H1 (cell line): ENCODE results near the gene EBLN2. TPM values are rescaled to one million over a fixed set of nuclear protein-coding genes. Genes with fewer than 3 reads are reported as not detected.
A peak's percentile ranks its signal among the peaks of the same experiment; 100 is the strongest.

Source experiments
- CTCF ChIA-PET: fragments of 300-600 bp; sonication (Branson Sonifier 250); formaldehyde crosslinking; loops from one replicate; lab custom pipeline; 2021; ENCODE audit not compliant: partially characterized antibody; lab: Charles Lee
- POLR2A ChIA-PET: fragments of 300-600 bp; sonication (Branson Sonifier 250); formaldehyde crosslinking; loops from one replicate; lab custom pipeline; 2021; ENCODE audit warnings: inconsistent platforms; ENCODE audit not compliant: partially characterized antibody; lab: Charles Lee
- DNase-seq, 2 experiments: peaks; one replicate each; pipeline versions ENCODE4 v3.0.0 to v3.0.0-alpha.2; 2010 to 2022; ENCODE audit warnings: low spot score in 2 of 2, low read depth in 1 of 2, mixed read lengths in 1 of 2
- FAIRE-seq: peaks from 2 replicates; lab custom pipeline; 2011; peaks lifted over from hg19 to GRCh38; lab: Jason Lieb, UNC
- H2AFZ ChIP-seq: 2 replicates; pipeline ENCODE4 v1.8.1; 2012; ENCODE audit warnings: low read length, inconsistent platforms
- H2AK5ac ChIP-seq: 2 replicates; pipeline ENCODE4 v1.6.1; 2013; ENCODE audit warnings: low read depth, low read length
- H2BK120ac ChIP-seq: replicated peaks from 2 replicates; pipeline ENCODE3; 2013; ENCODE audit warnings: low read depth, low read length, inconsistent platforms
- H2BK12ac ChIP-seq: 2 replicates; pipeline ENCODE4 v1.6.1; 2013; ENCODE audit warnings: low read depth, low read length
- H2BK15ac ChIP-seq: 2 replicates; pipeline ENCODE4 v1.6.1; 2013; ENCODE audit warnings: low read length
- H2BK20ac ChIP-seq: 2 replicates; pipeline ENCODE4 v1.6.1; 2013; ENCODE audit warnings: low read length
- H2BK5ac ChIP-seq: 2 replicates; pipeline ENCODE4 v1.6.1; 2013; ENCODE audit warnings: low read depth, low read length
- H3K14ac ChIP-seq: 2 replicates; pipeline ENCODE4 v1.6.1; 2013; ENCODE audit warnings: inconsistent platforms; ENCODE audit not compliant: insufficient read length
- H3K18ac ChIP-seq: 2 replicates; pipeline ENCODE4 v1.6.1; 2013; ENCODE audit warnings: low read length; ENCODE audit errors: extremely low read depth
- H3K23ac ChIP-seq: 2 replicates; pipeline ENCODE4 v1.6.1; 2013; ENCODE audit warnings: inconsistent platforms; ENCODE audit not compliant: insufficient read length
- H3K23me2 ChIP-seq: 2 replicates; pipeline ENCODE4 v1.6.1; 2013; ENCODE audit warnings: low read depth, low read length
- H3K27ac ChIP-seq: 2 replicates; pipeline ENCODE4 v1.6.1; 2011; ENCODE audit warnings: low read depth, low read length, inconsistent platforms
- H3K27me3 ChIP-seq, 4 experiments: replicated peaks in 1 of 4; 1 replicate in 1 of 4; 2 replicates in 3 of 4; pipeline versions ENCODE4 v1.6.1 to v1.8.1; 2011 to 2013; ENCODE audit warnings: low read length in 3 of 4, mild to moderate bottlenecking in 3 of 4, inconsistent platforms in 2 of 4, mixed read lengths in 2 of 4, moderate library complexity in 1 of 4; ENCODE audit not compliant: control insufficient read depth in 3 of 4, insufficient read depth in 3 of 4; ENCODE audit errors: extremely low read depth in 1 of 4
- H3K36me3 ChIP-seq, 4 experiments: 2 replicates each; pipeline versions ENCODE4 v1.6.1 to v1.8.1; 2011 to 2013; ENCODE audit warnings: mild to moderate bottlenecking in 4 of 4, low read length in 3 of 4, moderate library complexity in 2 of 4, control low read depth in 1 of 4, inconsistent platforms in 1 of 4; ENCODE audit not compliant: insufficient read depth in 4 of 4, control insufficient read depth in 2 of 4
- H3K4ac ChIP-seq: replicated peaks from 2 replicates; pipeline ENCODE3; 2013; ENCODE audit warnings: low read length, low read depth, mixed read lengths, inconsistent platforms; ENCODE audit not compliant: insufficient read length
- H3K4me1 ChIP-seq, 4 experiments: replicated peaks in 1 of 4; 1 replicate in 1 of 4; 2 replicates in 3 of 4; pipeline versions ENCODE4 v1.6.1 to v1.8.1; 2011 to 2013; ENCODE audit warnings: low read length in 3 of 4, inconsistent platforms in 2 of 4, mixed read lengths in 1 of 4; ENCODE audit not compliant: insufficient read depth in 4 of 4, control insufficient read depth in 3 of 4
- H3K4me2 ChIP-seq, 2 experiments: 2 replicates each; pipeline versions ENCODE4 v1.6.1 to v1.8.1; 2011 to 2013; ENCODE audit warnings: low read depth in 2 of 2, low read length in 2 of 2, control low read depth in 1 of 2, inconsistent platforms in 1 of 2, mild to moderate bottlenecking in 1 of 2; ENCODE audit not compliant: insufficient read depth in 1 of 2
- H3K4me3 ChIP-seq, 4 experiments: fragments of 200-600, 300-600 bp in 1 of 4; sonication (generic), shearing (Covaris generic), sonication (Bioruptor Twin) in 1 of 4; 2 replicates each; pipeline versions ENCODE4 v1.5.1 to v1.8.1; 2011 to 2016; ENCODE audit warnings: low read length in 4 of 4, low read depth in 3 of 4, control low read depth in 2 of 4, inconsistent platforms in 2 of 4, mild to moderate bottlenecking in 2 of 4, mixed read lengths in 1 of 4, moderate library complexity in 1 of 4; ENCODE audit not compliant: insufficient read depth in 2 of 4; ENCODE audit errors: extremely low read depth in 1 of 4
- H3K56ac ChIP-seq: replicated peaks from 2 replicates; pipeline ENCODE3; 2013; ENCODE audit warnings: low read depth, mild to moderate bottlenecking, mixed read lengths, low read length, inconsistent platforms; ENCODE audit not compliant: insufficient read length
- H3K79me1 ChIP-seq: 2 replicates; pipeline ENCODE4 v1.6.1; 2013; ENCODE audit warnings: low read depth, low read length, control low read depth
- H3K79me2 ChIP-seq, 2 experiments: 2 replicates each; pipeline versions ENCODE4 v1.6.1 to v1.8.1; 2012 to 2013; ENCODE audit warnings: low read length in 2 of 2, mild to moderate bottlenecking in 2 of 2, inconsistent platforms in 1 of 2; ENCODE audit not compliant: insufficient read depth in 2 of 2, control insufficient read depth in 1 of 2
- H3K9ac ChIP-seq, 4 experiments: replicated peaks in 1 of 4; 1 replicate in 1 of 4; 2 replicates in 3 of 4; pipeline versions ENCODE4 v1.6.1 to v1.8.1; 2011 to 2013; ENCODE audit warnings: low read depth in 3 of 4, low read length in 3 of 4, control low read depth in 2 of 4, mild to moderate bottlenecking in 2 of 4, moderate library complexity in 2 of 4, inconsistent platforms in 1 of 4; ENCODE audit errors: extremely low read depth in 1 of 4
- H3K9me3 ChIP-seq, 2 experiments: 2 replicates each; pipeline versions ENCODE4 v1.6.1 to v1.8.1; 2012 to 2013; ENCODE audit warnings: mild to moderate bottlenecking in 2 of 2, moderate library complexity in 2 of 2, control low read depth in 1 of 2, inconsistent platforms in 1 of 2, low read depth in 1 of 2, low read length in 1 of 2, mixed read lengths in 1 of 2; ENCODE audit not compliant: insufficient read depth in 2 of 2
- H4K20me1 ChIP-seq, 2 experiments: replicated peaks in 1 of 2; 2 replicates each; pipeline versions ENCODE3 to v1.8.1; 2011 to 2013; ENCODE audit warnings: inconsistent platforms in 2 of 2, low read length in 2 of 2, mild to moderate bottlenecking in 1 of 2; ENCODE audit not compliant: insufficient read depth in 2 of 2, control insufficient read depth in 1 of 2
- H4K5ac ChIP-seq: 2 replicates; pipeline ENCODE4 v1.6.1; 2013; ENCODE audit warnings: low read length, low read depth, mixed read lengths, inconsistent platforms; ENCODE audit not compliant: insufficient read length
- H4K8ac ChIP-seq: 2 replicates; pipeline ENCODE4 v1.8.0; 2013; ENCODE audit warnings: mild to moderate bottlenecking, moderate library complexity, low read length, inconsistent platforms; ENCODE audit not compliant: insufficient read depth; ENCODE audit errors: extremely low read depth
- H4K91ac ChIP-seq: replicated peaks from 2 replicates; pipeline ENCODE3; 2013; ENCODE audit warnings: low read length, mixed read lengths, inconsistent platforms; ENCODE audit not compliant: insufficient read length
- WGBS, 2 experiments: shearing (Covaris generic) in 1 of 2; methylation state at CpG; one replicate each; pipeline versions ENCODE4 v1.1.6 to v1.1.7; 2013 to 2015; ENCODE audit warnings: low lambda C conversion rate in 2 of 2, mixed read lengths in 2 of 2, inconsistent platforms in 1 of 2, low coverage in 1 of 2, missing lambda C conversion rate in 1 of 2; ENCODE audit not compliant: insufficient replicate concordance in 2 of 2, insufficient coverage in 1 of 2, insufficient read length in 1 of 2; ENCODE audit errors: extremely low coverage in 1 of 2, missing lambda C conversion rate in 1 of 2; 5-methylcytosine and 5-hydroxymethylcytosine counted together
- polyA plus RNA-seq, 7 experiments: library from polyadenylated mRNA; depleted of rRNA in 3 of 7; stranded (reverse) in 5 of 7; unstranded in 2 of 7; fragments of >200 nt in 5 of 7; fragments of 200-250 nt in 2 of 7; gene quantifications; 1 replicate in 5 of 7; 2 replicates in 1 of 7; 4 replicates in 1 of 7; pipeline versions ENCODE4 v1.2.1 to v1.2.3, GENCODE V29; 2011 to 2013; ENCODE audit warnings: missing spikeins in 2 of 7, mixed read lengths in 2 of 7
- total RNA-seq: library from RNA; stranded (reverse); fragmentation: NEBNext Ultra II Directional; extraction: Animal tissue kit (Norgen Biotek cat#: 25700); gene quantifications from 2 replicates; pipeline ENCODE4 v1.2.1, GENCODE V29; 2021

Gene EBLN2
- total and polyA plus RNA-seq, 2 of the 8 experiments (the other 6 are each of a cell fraction or from before 2014, with no cell fraction given), result 1.9 to 3.8 TPM

DNA sequence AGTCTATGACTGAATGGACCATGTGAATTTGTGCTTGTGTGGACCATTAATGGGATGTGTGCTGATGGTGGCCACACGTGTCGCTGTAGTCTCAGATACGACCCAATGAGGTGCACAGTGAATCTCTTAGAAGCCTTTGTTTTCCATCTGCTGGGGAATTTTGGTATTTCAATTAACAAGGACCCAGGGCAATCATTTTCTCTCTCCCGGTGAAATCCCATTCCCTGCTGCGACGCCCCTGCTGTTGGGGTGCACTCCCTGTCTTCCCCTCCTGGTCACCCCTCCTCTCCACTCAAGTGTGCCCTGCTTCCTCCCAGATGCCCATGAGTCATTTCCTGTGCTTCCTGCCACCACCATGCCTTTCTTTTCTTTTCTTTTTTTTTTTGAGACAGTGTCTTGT, 32.7 kb downstream of the EBLN2 start:
- Histone ChIP-seq H3K79me2 (no peaks in the 10 kb centered on the region), H3K36me3 (no peaks in the 10 kb centered on the region), H2BK5ac (peak overlapping the region; percentile 28; the same call in 1 of the 2 replicates), H3K4me3 (no peak overlapping the region), H3K23ac (no peak overlapping the region), H3K23me2 (no peaks in the 10 kb centered on the region), H3K14ac (no peak overlapping the region), H4K91ac (peak overlapping the region; percentile 14), H3K27me3 (no peaks in the 10 kb centered on the region), H4K20me1 (no peaks in the 10 kb centered on the region), H3K4me2 (no peak overlapping the region), H4K5ac (no peak overlapping the region), H3K9me3 (no peaks in the 10 kb centered on the region), H2BK20ac (peak overlapping the region; percentile 97; the same call in 1 of the 2 replicates), H3K4me1 (peaks cover 0 to 12% (median 6%) of the 10 kb centered on the region in 4 experiments; a peak in 6 of 7 replicates), H2AFZ (no peak overlapping the region), H4K8ac (no peak overlapping the region; the same call in 1 of the 2 replicates), H2AK5ac (no peak overlapping the region), H3K18ac (peak overlapping the region; percentile 4), H3K79me1 (no peaks in the 10 kb centered on the region), H3K4ac (no peak overlapping the region), H2BK12ac (peak overlapping the region; percentile 75; the same call in 1 of the 2 replicates), H2BK15ac (no peak overlapping the region), H3K56ac (no peak overlapping the region), H2BK120ac (no peak overlapping the region), H3K27ac (no peak overlapping the region), H3K9ac (no peak overlapping the region)
- WGBS, 2 experiments, result 85% methylated on average over 6 of the region's 6 CpGs; no CpG with 5 or more reads in 1 of the 2 experiments
- CTCF ChIA-PET, result interaction anchor here (1.3 to 1.6 kb wide), 2 partner anchors 8 to 101 kb away, joined by 3 to 8 read pairs; no protein-coding TSS in a partner anchor
- no peak for DNase-seq
- POLR2A ChIA-PET, result interaction anchor here (0.9 kb wide), 1 partner anchor 14 kb away, joined by 3 read pairs; no protein-coding TSS in a partner anchor
- no peak for FAIRE-seq
